ENCODE measurements around the gene KCNJ15. TPM values are rescaled to one million over a fixed set of nuclear protein-coding genes. Genes with fewer than 3 reads are reported as not detected.

Gene KCNJ15
- total and polyA plus RNA-seq, 10 donors, result 0.27 to 45.6 (median 16.8) TPM

- peaks cover 0 to 4% (median 0%) of the 10 kb centered on the region in 7 donors for H3K27me3 ChIP-seq (replicated peaks in 1 of 7)
- H3K9me3 ChIP-seq, result no peaks in the 10 kb centered on the region
- peaks cover 0 to 30% (median 11%) of the 10 kb centered on the region in 6 donors for H3K4me1 ChIP-seq
- intact Hi-C loops (cut with DNase I; ENCODE audit: low total_unique reads), result no loop called here
- DNase-seq, result no peak
- peak overlapping the region in 1 of 8 donors; percentile 51 for H3K4me3 ChIP-seq
- H3K36me3 ChIP-seq, result no peaks in the 10 kb centered on the region
- whole genome bisulfite sequencing, 5 donors, result 43 to 60% (median 54%) methylated on average over 14 of the region's 14 CpGs
- no peak for TF ChIP-seq CTCF (IDR thresholded peaks at IDR 0.05 in 8 of 11, conservative IDR thresholded peaks at IDR 0.05 in 3 of 11)
- no peak for TF ChIP-seq POLR2A (IDR thresholded peaks at IDR 0.05)
- peak in 1 of 3 donors; percentile 76 for TF ChIP-seq POLR2AphosphoS5 (IDR thresholded peaks at IDR 0.05)
- H3K27ac ChIP-seq, result peak overlapping the region in 7 of 8 donors; percentile 55 to 91 (median 81)
Observed at GRCh38 chr21:38289705-38290485, 33.1 kb downstream of the KCNJ15 start.

GRCh38 chr21:38290809-38291208, 34.0 kb downstream of the KCNJ15 start:
- WGBS, 5 donors, result 39 to 55% (median 41%) methylated on average over 3 of the region's 3 CpGs

GRCh38 chr21:38291874-38292273, 35.1 kb downstream of the KCNJ15 start:
- intact Hi-C loops (cut with DNase I; ENCODE audit: low total_unique reads), result no loop called here
- peak overlapping the region in 3 of 8 donors; percentile 1 to 91 (median 86) for H3K27ac ChIP-seq
- no peak overlapping the region for H3K4me3 ChIP-seq
- no peak for TF ChIP-seq POLR2A (IDR thresholded peaks at IDR 0.05)
- TF ChIP-seq CTCF (IDR thresholded peaks at IDR 0.05 in 8 of 11, conservative IDR thresholded peaks at IDR 0.05 in 3 of 11), result no peak
- TF ChIP-seq POLR2AphosphoS5 (IDR thresholded peaks at IDR 0.05), result no peak
- DNase-seq, result no peak
- WGBS, 5 donors, result 80 to 90% (median 84%) methylated on average over 5 of the region's 5 CpGs
- peaks cover 0 to 4% (median 0%) of the 10 kb centered on the region in 7 donors for H3K27me3 ChIP-seq (replicated peaks in 1 of 7)
- H3K36me3 ChIP-seq, result no peaks in the 10 kb centered on the region
- peaks cover 5 to 48% (median 19%) of the 10 kb centered on the region in 6 donors for H3K4me1 ChIP-seq
- no peaks in the 10 kb centered on the region for H3K9me3 ChIP-seq

More at GRCh38 chr21:38290809-38291208, 34.0 kb downstream of the KCNJ15 start:
- Histone ChIP-seq H3K9me3 (no peaks in the 10 kb centered on the region), H3K36me3 (no peaks in the 10 kb centered on the region), H3K27me3 (replicated peaks in 1 of 7) (peaks cover 0 to 4% (median 0%) of the 10 kb centered on the region in 7 donors), H3K4me3 (peak overlapping the region in 1 of 8 donors; percentile 51), H3K4me1 (peaks cover 3 to 38% (median 12%) of the 10 kb centered on the region in 6 donors), H3K27ac (peak overlapping the region in 5 of 8 donors; percentile 55 to 91 (median 86))
- intact Hi-C loops (cut with DNase I; ENCODE audit: low total_unique reads), result no loop called here
- DNase-seq, result no peak
- no peak for TF ChIP-seq POLR2A (IDR thresholded peaks at IDR 0.05)
- no peak for TF ChIP-seq CTCF (IDR thresholded peaks at IDR 0.05 in 8 of 11, conservative IDR thresholded peaks at IDR 0.05 in 3 of 11)
- no peak for TF ChIP-seq POLR2AphosphoS5 (IDR thresholded peaks at IDR 0.05)

- Histone ChIP-seq H3K4me3 (no peak overlapping the region), H3K9me3 (no peaks in the 10 kb centered on the region), H3K27ac (peak overlapping the region in 5 of 8 donors; percentile 10 to 91 (median 55)), H3K27me3 (replicated peaks in 1 of 7) (peaks cover 0 to 4% (median 0%) of the 10 kb centered on the region in 7 donors), H3K4me1 (peaks cover 5 to 58% (median 24%) of the 10 kb centered on the region in 6 donors), H3K36me3 (no peaks in the 10 kb centered on the region)
- DNase-seq, result no peak
- 79 to 89% (median 87%) methylated on average over 5 of the region's 5 CpGs for WGBS, 5 donors
- intact Hi-C loops (cut with DNase I; ENCODE audit: low total_unique reads), result no loop called here
- no peak for TF ChIP-seq POLR2A (IDR thresholded peaks at IDR 0.05)
- TF ChIP-seq POLR2AphosphoS5 (IDR thresholded peaks at IDR 0.05), result no peak
- TF ChIP-seq CTCF (IDR thresholded peaks at IDR 0.05 in 8 of 11, conservative IDR thresholded peaks at IDR 0.05 in 3 of 11), result no peak
Observed at GRCh38 chr21:38293113-38293512, 36.3 kb downstream of the KCNJ15 start.

All from spleen (tissue), 11 donors.